A549 (cell line): ENCODE measurements around the gene PRMT7. TPM values are rescaled to one million over a fixed set of nuclear protein-coding genes. Genes with fewer than 3 reads are reported as not detected.

Source experiments
- ATAC-seq, 2 experiments: fragments of 200-7000 bp in 1 of 2; fragments of >200 bp in 1 of 2; cut with Nextera tagmentation in 1 of 2; cut with Tn5 transposase in 1 of 2; 3 replicates each; pipeline versions ENCODE4 v1.8.0 to v1.9.1; 2018 to 2020; ENCODE audit warnings: mild to moderate bottlenecking in 1 of 2, moderate library complexity in 1 of 2
- CTCF ChIA-PET: fragments of 300-600 bp; sonication (Branson Sonifier 250); formaldehyde crosslinking; extraction: SDS; loops from one replicate; lab custom pipeline; 2021; ENCODE audit warnings: antibody characterized with exemption, inconsistent platforms; lab: Yijun Ruan, JAX
- POLR2A ChIA-PET: fragments of 350-600 bp; formaldehyde crosslinking; extraction: SDS; loops from one replicate; lab custom pipeline; 2021; ENCODE audit warnings: antibody characterized with exemption, inconsistent platforms; lab: Yijun Ruan, JAX
- DNase-seq, 2 experiments: peaks; one replicate each; pipeline versions ENCODE4 v3.0.0 to v3.0.0-alpha.2; 2011 to 2016; ENCODE audit warnings: low read depth in 1 of 2, low spot score in 1 of 2
- FAIRE-seq: peaks from 2 replicates; lab custom pipeline; 2011; peaks lifted over from hg19 to GRCh38; lab: Jason Lieb, UNC
- H3K27ac ChIP-seq, 2 experiments: fragments of >200 bp; sonication (Bioruptor Twin); formaldehyde crosslinking; 3 replicates each; pipeline ENCODE4 v1.5.1; 2016 to 2017
- H3K4me1 ChIP-seq: fragments of >200 bp; sonication (Bioruptor Twin); formaldehyde crosslinking; 3 replicates; pipeline ENCODE4 v1.6.1; 2016
- H3K4me2 ChIP-seq: fragments of >200 bp; sonication (Bioruptor Twin); formaldehyde crosslinking; 3 replicates; pipeline ENCODE4 v1.6.1; 2016
- H3K4me3 ChIP-seq: fragments of >200 bp; sonication (Bioruptor Twin); formaldehyde crosslinking; 3 replicates; pipeline ENCODE4 v1.5.1; 2016
- H3K9me3 ChIP-seq: fragments of >200 bp; sonication (Bioruptor Twin); formaldehyde crosslinking; 3 replicates; pipeline ENCODE4 v1.6.1; 2016
- BHLHE40 ChIP-seq: IDR thresholded peaks from 2 replicates; pipeline ENCODE4 v1.6.1; 2012; ENCODE audit warnings: low read depth, low read length, inconsistent platforms
- CBX2 ChIP-seq: fragments of 200-600 bp; sonication (generic); IDR thresholded peaks from 2 replicates; pipeline ENCODE4 v1.6.1; 2016; ENCODE audit warnings: low read depth, mild to moderate bottlenecking, borderline replicate concordance
- CBX8 ChIP-seq: fragments of 200-600 bp; sonication (generic); IDR thresholded peaks from 2 replicates; pipeline ENCODE4 v1.6.1; 2016
- CEBPB ChIP-seq, 2 experiments: fragments of >200 bp in 1 of 2; sonication (Bioruptor Twin) in 1 of 2; formaldehyde crosslinking in 1 of 2; IDR thresholded peaks; 2 replicates each; pipeline ENCODE4 v1.6.1; 2012 to 2016
- CHD2 ChIP-seq: fragments of 150-350 bp; IDR thresholded peaks from 2 replicates; pipeline ENCODE4 v1.6.1; 2014; ENCODE audit warnings: low read length; ENCODE audit not compliant: partially characterized antibody
- CHD4 ChIP-seq: fragments of 200-600 bp; sonication (generic); IDR thresholded peaks from 2 replicates; pipeline ENCODE4 v1.6.1; 2016; ENCODE audit warnings: antibody characterized with exemption, mild to moderate bottlenecking, borderline replicate concordance
- E2F6 ChIP-seq: IDR thresholded peaks from 2 replicates; pipeline ENCODE4 v1.6.1; 2012; ENCODE audit warnings: low read depth, borderline replicate concordance
- EHMT2 ChIP-seq: fragments of 200-600 bp; sonication (generic); IDR thresholded peaks from 2 replicates; pipeline ENCODE4 v1.6.1; 2016; ENCODE audit warnings: antibody characterized with exemption, low read depth, mild to moderate bottlenecking, moderate library complexity
- ELK1 ChIP-seq: fragments of 150-350 bp; IDR thresholded peaks from 2 replicates; pipeline ENCODE4 v1.6.1; 2014; ENCODE audit warnings: low read depth, mild to moderate bottlenecking, low read length
- EP300 ChIP-seq, 2 experiments: fragments of >200 bp; sonication (Bioruptor Twin); formaldehyde crosslinking; IDR thresholded peaks; 2 replicates in 1 of 2; 3 replicates in 1 of 2; pipeline ENCODE4 v1.6.1; 2016 to 2017
- ESRRA ChIP-seq: fragments of 150-350 bp; IDR thresholded peaks from 2 replicates; pipeline ENCODE4 v1.6.1; 2014; ENCODE audit warnings: mild to moderate bottlenecking, low read length, borderline replicate concordance
- FOSB ChIP-seq: fragments of 250-450 bp; sonication (Bioruptor Pico); IDR thresholded peaks from 2 replicates; pipeline ENCODE4 v1.5.0; 2020; ENCODE audit warnings: mild to moderate bottlenecking, moderate library complexity
- FOSL2 ChIP-seq, 2 experiments: fragments of 450-650 bp in 1 of 2; fragments of >200 bp in 1 of 2; sonication (Bioruptor Twin) in 1 of 2; formaldehyde crosslinking; IDR thresholded peaks; 2 replicates each; pipeline versions ENCODE4 v1.5.0 to v1.6.1; 2016 to 2020; ENCODE audit warnings: mild to moderate bottlenecking in 1 of 2, moderate library complexity in 1 of 2
- HEYL ChIP-seq: fragments of 250-450 bp; sonication (Bioruptor Pico); IDR thresholded peaks from 2 replicates; pipeline ENCODE4 v1.8.0; 2021; ENCODE audit warnings: mild to moderate bottlenecking, moderate library complexity
- HOXB13 ChIP-seq: fragments of 250-450 bp; sonication (Bioruptor Pico); IDR thresholded peaks from 2 replicates; pipeline ENCODE4 v1.5.0; 2020; ENCODE audit warnings: low read depth, mild to moderate bottlenecking, moderate library complexity
- KDM1A ChIP-seq: fragments of 200-600 bp; sonication (generic); IDR thresholded peaks from 2 replicates; pipeline ENCODE4 v1.6.1; 2016; ENCODE audit warnings: low read depth, mild to moderate bottlenecking
- MAFK ChIP-seq: fragments of 450-650 bp; IDR thresholded peaks from 2 replicates; pipeline ENCODE4 v1.6.1; 2014; ENCODE audit not compliant: partially characterized antibody
- MAZ ChIP-seq: fragments of 150-350 bp; IDR thresholded peaks from 2 replicates; pipeline ENCODE4 v1.6.1; 2014; ENCODE audit warnings: antibody characterized with exemption, low read depth, low read length, borderline replicate concordance
- MYC ChIP-seq: IDR thresholded peaks from 2 replicates; pipeline ENCODE4 v1.6.1; 2012; ENCODE audit warnings: mild to moderate bottlenecking, inconsistent platforms, low read length, improper control_type of control experiment, borderline replicate concordance
- NPAS2 ChIP-seq: fragments of 250-450 bp; sonication (Bioruptor Pico); IDR thresholded peaks from 2 replicates; pipeline ENCODE4 v1.8.0; 2022; ENCODE audit warnings: mild to moderate bottlenecking, moderate library complexity, borderline replicate concordance
- NR3C1 ChIP-seq: fragments of >200 bp; sonication (Bioruptor Twin); formaldehyde crosslinking; IDR thresholded peaks from 3 replicates; pipeline ENCODE4 v1.6.1; 2017
- POLR2AphosphoS2 ChIP-seq: conservative IDR thresholded peaks from 2 replicates; pipeline ENCODE4 v1.6.1; 2012; ENCODE audit warnings: low read length, improper control_type of control experiment, inconsistent platforms
- RAD21 ChIP-seq, 2 experiments: fragments of >200 bp in 1 of 2; sonication (Bioruptor Twin) in 1 of 2; formaldehyde crosslinking in 1 of 2; IDR thresholded peaks in 1 of 2; conservative IDR thresholded peaks in 1 of 2; 2 replicates in 1 of 2; 3 replicates in 1 of 2; pipeline ENCODE4 v1.6.1; 2012 to 2018; ENCODE audit warnings: inconsistent platforms in 1 of 2
- RARB ChIP-seq: fragments of 250-450 bp; sonication (Bioruptor Pico); IDR thresholded peaks from 2 replicates; pipeline ENCODE4 v1.8.0; 2021; ENCODE audit warnings: mild to moderate bottlenecking, moderate library complexity
- RFX5 ChIP-seq: fragments of 450-650 bp; IDR thresholded peaks from 2 replicates; pipeline ENCODE4 v1.7.1; 2014; ENCODE audit warnings: antibody characterized with exemption, mild to moderate bottlenecking, moderate library complexity
- RNF2 ChIP-seq: fragments of 200-600 bp; sonication (generic); IDR thresholded peaks from 2 replicates; pipeline ENCODE4 v1.6.1; 2016; ENCODE audit warnings: low read depth, mild to moderate bottlenecking, antibody characterized with exemption, moderate library complexity, borderline replicate concordance
- TFCP2L1 ChIP-seq: fragments of 250-450 bp; sonication (Bioruptor Pico); IDR thresholded peaks from 2 replicates; pipeline ENCODE4 v1.5.0; 2021; ENCODE audit warnings: mild to moderate bottlenecking
- TP53 ChIP-seq: fragments of 250-450 bp; sonication (Bioruptor Pico); IDR thresholded peaks from 2 replicates; pipeline ENCODE4 v1.5.0; 2021; ENCODE audit warnings: mild to moderate bottlenecking, moderate library complexity
- USF2 ChIP-seq: fragments of 450-650 bp; IDR thresholded peaks from 2 replicates; pipeline ENCODE4 v1.6.1; 2014; ENCODE audit warnings: antibody characterized with exemption
- ZFP36 ChIP-seq: fragments of 450-650 bp; IDR thresholded peaks from 2 replicates; pipeline ENCODE4 v1.6.1; 2014; ENCODE audit warnings: borderline replicate concordance; ENCODE audit not compliant: partially characterized antibody
- ZNF302 ChIP-seq: fragments of 250-450 bp; sonication (Bioruptor Pico); IDR thresholded peaks from 2 replicates; pipeline ENCODE4 v1.9.0; 2021; ENCODE audit warnings: inconsistent platforms, mild to moderate bottlenecking, moderate library complexity
- WGBS: methylation state at CpG from one replicate; pipeline ENCODE4 v1.1.6; 2017; ENCODE audit errors: missing lambda C conversion rate; 5-methylcytosine and 5-hydroxymethylcytosine counted together
- polyA plus RNA-seq, 4 experiments: library from polyadenylated mRNA; depleted of rRNA in 3 of 4; stranded (reverse); fragments of >200 nt; fragmentation: RNase III in 1 of 4; extraction: RNeasy Plus Mini Kit Qiagen cat#74134 plus additional on column Dnase treatment in 1 of 4; gene quantifications; 2 replicates in 3 of 4; 3 replicates in 1 of 4; pipeline ENCODE4 v1.2.3, GENCODE V29; 2011 to 2017

PRMT7 gene
- polyA plus RNA-seq, 2 of the 4 experiments (the other 2 are of a cell fraction) = 37.1 to 44.7 TPM

- POLR2A ChIA-PET = no interaction called here
- 49% methylated on average over 8 of the region's 8 CpGs for WGBS
- Histone ChIP-seq H3K4me2 (no peak overlapping the region), H3K4me3 (no peak overlapping the region), H3K4me1 (no peaks in the 10 kb centered on the region), H3K9me3 (no peaks in the 10 kb centered on the region), H3K27ac (no peak overlapping the region)
- TF ChIP-seq MAZ (no peak), CHD4 (no peak), CEBPB (IDR thresholded peaks at IDR 0.05) (no peak), EP300 (IDR thresholded peaks at IDR 0.05) (no peak), RAD21 (conservative IDR thresholded peaks at IDR 0.05 in 1 of 2, IDR thresholded peaks at IDR 0.05 in 1 of 2) (no peak), KDM1A (no peak), RNF2 (no peak), TP53 (CRISPR knock-in tag) (no peak)
- no peak for FAIRE-seq
- CTCF ChIA-PET = interaction anchor here (0.6 to 1.7 kb wide), 4 partner anchors 9 to 472 kb away, joined by 3 to 4 read pairs (median 4); no protein-coding TSS in a partner anchor
- ATAC-seq = no peak
- no peak for DNase-seq
Measured at GRCh38 chr16:68372806-68373205, 62.0 kb downstream of the PRMT7 start.

GRCh38 chr16:68373528-68374245, 62.9 kb downstream of the PRMT7 start:
- ChIA-PET CTCF (interaction anchor here (0.6 to 1.7 kb wide), 6 partner anchors 9 to 472 kb away, joined by 3 to 5 read pairs (median 4); no protein-coding TSS in a partner anchor), POLR2A (no interaction called here)
- TF ChIP-seq HEYL (CRISPR knock-in tag) (no peak), RFX5 (no peak), NPAS2 (CRISPR knock-in tag) (no peak), RARB (no peak), CBX2 (no peak), HOXB13 (CRISPR knock-in tag) (no peak), FOSL2 (IDR thresholded peaks at IDR 0.05) (no peak), FOSL2 (CRISPR knock-in tag; IDR thresholded peaks at IDR 0.05) (no peak), CHD2 (no peak)
- Histone ChIP-seq H3K4me2 (no peak overlapping the region), H3K4me3 (no peak overlapping the region), H3K9me3 (no peaks in the 10 kb centered on the region), H3K4me1 (no peaks in the 10 kb centered on the region), H3K27ac (no peak overlapping the region)
- FAIRE-seq (no peak), DNase-seq (no peak), ATAC-seq (no peak; a peak in 1 of 6 replicates)
- WGBS = 60% methylated on average over 17 of the region's 18 CpGs

GRCh38 chr16:68374246-68374805, 63.5 kb downstream of the PRMT7 start:
- Histone ChIP-seq H3K4me2 (no peak overlapping the region), H3K4me3 (no peak overlapping the region), H3K27ac (no peak overlapping the region), H3K9me3 (no peaks in the 10 kb centered on the region)
- WGBS = 76% methylated on average over 10 of the region's 10 CpGs
- CTCF ChIA-PET = interaction anchor here (0.6 to 1.5 kb wide), 4 partner anchors 44 to 136 kb away, joined by 3 to 5 read pairs (median 3); no protein-coding TSS in a partner anchor
- POLR2A ChIA-PET = no interaction called here
- FAIRE-seq = no peak
- ATAC-seq = peak in 1 of 2 experiments; percentile 20; a peak in 3 of 6 replicates
- no peak for TF ChIP-seq NPAS2 (CRISPR knock-in tag)
- no peak for TF ChIP-seq BHLHE40
- no peak for TF ChIP-seq ESRRA
- TF ChIP-seq CBX8 = no peak
- no peak for TF ChIP-seq NR3C1
- TF ChIP-seq EHMT2 = no peak
- no peak for TF ChIP-seq FOSB (CRISPR knock-in tag)
- no peak for TF ChIP-seq POLR2AphosphoS2
- TF ChIP-seq USF2 = no peak
- TF ChIP-seq ZFP36 = no peak
- TF ChIP-seq E2F6 = no peak
- TF ChIP-seq ELK1 = no peak
- TF ChIP-seq MYC = no peak
- no peak for TF ChIP-seq TFCP2L1 (CRISPR knock-in tag)
- no peak for TF ChIP-seq CBX2
- TF ChIP-seq MAFK = no peak
- TF ChIP-seq ZNF302 (CRISPR knock-in tag) = no peak
- TF ChIP-seq, all 56 proteins: peak for 0
- no peak for DNase-seq
- no peaks in the 10 kb centered on the region for H3K4me1 ChIP-seq
